ENCODE results near the gene ARL1. TPM values are rescaled to one million over a fixed set of nuclear protein-coding genes. Genes with fewer than 3 reads are reported as not detected.
"Not testable (repeated sequence)": the region's sequence is repeated elsewhere in the genome, so short reads cannot be mapped to it uniquely, and the experiment has no call there.

The ARL1 gene
- polyA plus RNA-seq, 1 experiment, result 204 TPM

DNA sequence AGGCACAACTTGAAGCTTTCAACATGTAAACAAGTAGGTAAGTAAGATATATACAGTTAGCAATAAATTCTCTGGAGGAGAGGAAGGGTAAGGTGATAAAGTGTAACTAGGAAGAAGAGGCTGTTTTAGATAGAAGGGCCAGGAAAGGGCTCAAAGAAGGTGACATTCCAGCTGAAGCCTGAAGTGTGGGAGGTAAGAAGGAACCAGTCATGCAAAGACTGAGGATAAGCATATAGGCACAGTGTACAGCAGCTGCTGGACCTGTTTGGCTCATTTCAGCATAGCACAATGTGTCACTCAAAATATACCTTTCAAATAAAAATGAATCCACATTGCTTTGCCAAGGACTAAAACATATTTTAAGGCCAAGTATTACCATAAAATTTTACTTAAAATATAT, 28.6 kb upstream of the ARL1 start:
- Histone ChIP-seq H3K4me3 (ENCODE audit: low read depth, low read length) (no peak overlapping the region), H3K27me3 (ENCODE audit: control insufficient read depth, insufficient read depth, low read length) (no peaks in the 10 kb centered on the region), H3K9me3 (ENCODE audit: control insufficient read depth, insufficient read depth, low read length) (no peaks in the 10 kb centered on the region), H3K27ac (ENCODE audit: low read depth, low read length) (no peak overlapping the region)
- ChIA-PET POLR2A (no interaction called here), CTCF (no interaction called here)
- TF ChIP-seq, protein P1, sequence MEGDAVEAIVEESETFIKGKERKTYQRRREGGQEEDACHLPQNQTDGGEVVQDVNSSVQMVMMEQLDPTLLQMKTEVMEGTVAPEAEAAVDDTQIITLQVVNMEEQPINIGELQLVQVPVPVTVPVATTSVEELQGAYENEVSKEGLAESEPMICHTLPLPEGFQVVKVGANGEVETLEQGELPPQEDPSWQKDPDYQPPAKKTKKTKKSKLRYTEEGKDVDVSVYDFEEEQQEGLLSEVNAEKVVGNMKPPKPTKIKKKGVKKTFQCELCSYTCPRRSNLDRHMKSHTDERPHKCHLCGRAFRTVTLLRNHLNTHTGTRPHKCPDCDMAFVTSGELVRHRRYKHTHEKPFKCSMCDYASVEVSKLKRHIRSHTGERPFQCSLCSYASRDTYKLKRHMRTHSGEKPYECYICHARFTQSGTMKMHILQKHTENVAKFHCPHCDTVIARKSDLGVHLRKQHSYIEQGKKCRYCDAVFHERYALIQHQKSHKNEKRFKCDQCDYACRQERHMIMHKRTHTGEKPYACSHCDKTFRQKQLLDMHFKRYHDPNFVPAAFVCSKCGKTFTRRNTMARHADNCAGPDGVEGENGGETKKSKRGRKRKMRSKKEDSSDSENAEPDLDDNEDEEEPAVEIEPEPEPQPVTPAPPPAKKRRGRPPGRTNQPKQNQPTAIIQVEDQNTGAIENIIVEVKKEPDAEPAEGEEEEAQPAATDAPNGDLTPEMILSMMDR (IDR thresholded peaks at IDR 0.05; ENCODE audit: low read depth, low read length), result no peak
- DNase-seq (ENCODE audit: low read depth, low spot score), result no peak

DNA sequence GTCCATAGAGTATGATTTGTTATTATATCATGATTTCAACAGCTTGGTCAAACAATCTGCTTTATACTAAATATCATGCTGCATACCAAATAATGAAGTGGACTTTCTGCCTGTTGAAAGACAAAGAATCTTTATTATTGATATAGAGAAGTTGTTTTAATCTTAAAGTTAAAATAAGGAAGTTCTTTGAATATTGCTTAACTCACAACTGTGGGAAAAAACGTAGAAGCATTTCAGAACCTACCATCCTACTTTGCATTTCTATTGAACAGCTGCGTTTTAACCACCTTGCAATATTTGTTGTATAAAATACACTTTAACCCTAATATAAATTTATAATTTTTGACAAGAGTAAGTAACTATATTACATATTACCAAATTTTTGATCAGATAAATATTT, 22.9 kb upstream of the ARL1 start:
- CTCF ChIA-PET, result interaction anchor here (1.2 to 1.4 kb wide), 2 partner anchors 16 to 410 kb away, joined by 3 to 4 read pairs; no protein-coding TSS in a partner anchor
- no peak overlapping the region for H3K4me3 ChIP-seq (ENCODE audit: low read depth, low read length)
- H3K9me3 ChIP-seq (ENCODE audit: control insufficient read depth, insufficient read depth, low read length), result no peaks in the 10 kb centered on the region
- no peaks in the 10 kb centered on the region for H3K27me3 ChIP-seq (ENCODE audit: control insufficient read depth, insufficient read depth, low read length)
- DNase-seq (ENCODE audit: low read depth, low spot score), result no peak
- TF ChIP-seq, protein P1 (IDR thresholded peaks at IDR 0.05; ENCODE audit: low read depth, low read length), result no peak
- no peak overlapping the region for H3K27ac ChIP-seq (ENCODE audit: low read depth, low read length)
- POLR2A ChIA-PET, result no interaction called here

DNA sequence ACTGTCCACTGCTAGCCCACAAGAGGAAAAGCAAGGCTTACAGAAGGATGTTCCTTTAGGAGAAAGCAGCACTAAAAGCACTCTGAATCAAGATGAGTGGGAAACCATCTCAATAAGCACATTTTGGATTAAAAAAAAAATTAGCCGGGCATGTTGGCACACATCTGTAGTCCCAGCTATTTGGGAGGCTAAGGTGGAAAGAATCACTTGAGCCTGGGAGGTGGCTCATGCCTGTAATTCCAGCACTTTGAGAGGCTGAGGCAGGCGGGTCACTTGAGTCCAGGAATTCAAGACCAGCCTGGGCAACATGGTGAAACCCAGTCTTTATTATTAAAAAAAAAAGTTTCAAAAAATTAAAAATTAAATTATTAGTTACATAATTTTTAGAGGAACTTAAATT, 17.0 kb upstream of the ARL1 start:
- Histone ChIP-seq H3K4me3 (ENCODE audit: low read depth, low read length) (no peak overlapping the region), H3K27ac (ENCODE audit: low read depth, low read length) (no peak overlapping the region), H3K9me3 (ENCODE audit: control insufficient read depth, insufficient read depth, low read length) (no peaks in the 10 kb centered on the region), H3K27me3 (ENCODE audit: control insufficient read depth, insufficient read depth, low read length) (no peaks in the 10 kb centered on the region)
- no peak for DNase-seq (ENCODE audit: low read depth, low spot score)
- POLR2A ChIA-PET, result no interaction called here
- CTCF ChIA-PET, result no interaction called here
- TF ChIP-seq, protein P1 (IDR thresholded peaks at IDR 0.05; ENCODE audit: low read depth, low read length), result no peak

DNA sequence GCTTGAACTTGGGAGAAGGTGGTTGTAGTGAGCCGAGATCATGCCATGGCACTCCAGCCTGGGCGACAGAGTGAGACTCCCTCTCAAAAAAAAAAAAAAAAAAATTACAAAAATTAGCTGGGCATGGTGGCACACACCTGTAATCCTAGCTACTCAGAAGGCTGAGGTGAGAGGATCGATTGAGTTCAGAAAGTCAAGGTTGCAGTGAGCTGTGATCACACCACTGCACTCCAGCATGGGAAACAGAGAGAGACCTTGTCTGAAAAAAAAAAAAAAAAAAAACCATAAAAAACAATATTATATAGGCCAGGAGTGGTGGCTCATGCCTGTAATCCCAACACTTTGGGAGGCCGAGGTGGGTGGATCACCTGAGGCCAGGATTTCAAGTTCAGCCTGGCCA, 14.5 kb upstream of the ARL1 start:
- DNase-seq (ENCODE audit: low read depth, low spot score); H3K9me3 ChIP-seq (ENCODE audit: control insufficient read depth, insufficient read depth, low read length); H3K27me3 ChIP-seq (ENCODE audit: control insufficient read depth, insufficient read depth, low read length); H3K27ac ChIP-seq (ENCODE audit: low read depth, low read length); POLR2A ChIA-PET; H3K4me3 ChIP-seq (ENCODE audit: low read depth, low read length): not testable (repeated sequence)
- CTCF ChIA-PET, result interaction anchor here (0.7 kb wide), 1 partner anchor 405 kb away, joined by 3 read pairs; no protein-coding TSS in a partner anchor

DNA sequence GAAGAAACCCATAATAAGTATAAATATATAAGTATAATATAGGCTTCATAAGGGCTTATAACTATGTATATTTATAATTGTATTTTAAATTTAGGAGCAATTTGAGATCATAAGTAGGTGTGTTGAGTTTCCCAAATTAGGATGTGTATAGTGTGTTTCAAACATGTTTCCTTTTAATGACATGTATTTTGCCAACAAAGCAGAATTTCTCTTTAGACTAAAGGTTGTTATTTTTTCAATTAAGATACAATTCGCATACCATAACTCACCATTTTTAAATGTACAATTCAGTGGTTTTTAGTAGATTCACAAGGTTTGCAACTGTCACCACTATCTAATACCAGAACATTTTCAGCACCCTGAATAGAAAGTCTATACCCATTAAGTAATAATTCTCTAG, 7.7 kb upstream of the ARL1 start:
- no peak for DNase-seq (ENCODE audit: low read depth, low spot score)
- TF ChIP-seq, protein P1 (IDR thresholded peaks at IDR 0.05; ENCODE audit: low read depth, low read length), result no peak
- CTCF ChIA-PET, result interaction anchor here (0.6 to 1.1 kb wide), 26 partner anchors 8 to 803 kb away, joined by 3 to 21 read pairs (median 3); partner anchors contain the start of gene GNPTAB
- Histone ChIP-seq H3K27me3 (ENCODE audit: control insufficient read depth, insufficient read depth, low read length) (no peaks in the 10 kb centered on the region), H3K9me3 (ENCODE audit: control insufficient read depth, insufficient read depth, low read length) (no peaks in the 10 kb centered on the region), H3K27ac (ENCODE audit: low read depth, low read length) (no peak overlapping the region), H3K4me3 (ENCODE audit: low read depth, low read length) (no peak overlapping the region)
- POLR2A ChIA-PET, result no interaction called here

All from AG04450 (cell line).